ENCODE measurements around the gene TMEM214. TPM values are rescaled to one million over a fixed set of nuclear protein-coding genes. Genes with fewer than 3 reads are reported as not detected.

TMEM214 gene
- total RNA-seq, 2 donors from 2014 or later = 52.7 to 63.7 TPM

DNA sequence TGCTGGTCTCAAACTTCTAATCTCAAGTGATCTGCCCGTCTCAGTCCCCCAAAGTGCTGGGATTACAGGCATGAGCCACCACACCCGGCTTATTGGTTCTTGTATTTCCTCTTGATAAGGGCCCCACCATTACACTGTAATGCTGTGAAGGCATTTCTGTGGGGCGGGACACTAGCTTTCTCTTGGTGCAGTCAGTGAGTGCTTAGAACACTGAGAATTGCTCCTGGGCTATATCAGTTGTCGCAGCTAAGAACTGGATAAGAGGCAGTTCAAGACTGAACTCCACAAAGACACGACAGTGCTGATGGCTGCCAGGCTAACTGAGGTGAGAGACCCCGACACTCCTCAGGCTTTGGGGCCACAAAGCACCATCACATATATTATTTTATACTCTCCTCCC lies 55.9 kb downstream of the TMEM214 start:
- H3K4me1 Mint-ChIP-seq = peaks cover 4% of the 10 kb centered on the region
- H3K9me3 ChIP-seq (ENCODE audit: control insufficient read depth, low read length) = no peaks in the 10 kb centered on the region
- DNase-seq = no peak
- no peak overlapping the region for H3K4me3 Mint-ChIP-seq
- no peaks in the 10 kb centered on the region for H3K36me3 ChIP-seq (ENCODE audit: control insufficient read depth, insufficient read depth, low read length)
- H3K27ac ChIP-seq (ENCODE audit: low read depth, low read length) = no peak overlapping the region
- no peaks in the 10 kb centered on the region for H3K36me3 Mint-ChIP-seq (ENCODE audit: low read depth)
- no peaks in the 10 kb centered on the region for H3K4me1 ChIP-seq (ENCODE audit: control insufficient read depth, insufficient read depth, low read length)
- peaks cover 28% of the 10 kb centered on the region for H3K27me3 Mint-ChIP-seq (ENCODE audit: insufficient read depth)
- H3K9ac ChIP-seq (ENCODE audit: extremely low read depth, low read length, poor library complexity, severe bottlenecking) = no peak overlapping the region
- no peak overlapping the region for H3K27ac Mint-ChIP-seq
- H3K4me3 ChIP-seq (ENCODE audit: low read length) = no peak overlapping the region
- TF ChIP-seq, protein P1, sequence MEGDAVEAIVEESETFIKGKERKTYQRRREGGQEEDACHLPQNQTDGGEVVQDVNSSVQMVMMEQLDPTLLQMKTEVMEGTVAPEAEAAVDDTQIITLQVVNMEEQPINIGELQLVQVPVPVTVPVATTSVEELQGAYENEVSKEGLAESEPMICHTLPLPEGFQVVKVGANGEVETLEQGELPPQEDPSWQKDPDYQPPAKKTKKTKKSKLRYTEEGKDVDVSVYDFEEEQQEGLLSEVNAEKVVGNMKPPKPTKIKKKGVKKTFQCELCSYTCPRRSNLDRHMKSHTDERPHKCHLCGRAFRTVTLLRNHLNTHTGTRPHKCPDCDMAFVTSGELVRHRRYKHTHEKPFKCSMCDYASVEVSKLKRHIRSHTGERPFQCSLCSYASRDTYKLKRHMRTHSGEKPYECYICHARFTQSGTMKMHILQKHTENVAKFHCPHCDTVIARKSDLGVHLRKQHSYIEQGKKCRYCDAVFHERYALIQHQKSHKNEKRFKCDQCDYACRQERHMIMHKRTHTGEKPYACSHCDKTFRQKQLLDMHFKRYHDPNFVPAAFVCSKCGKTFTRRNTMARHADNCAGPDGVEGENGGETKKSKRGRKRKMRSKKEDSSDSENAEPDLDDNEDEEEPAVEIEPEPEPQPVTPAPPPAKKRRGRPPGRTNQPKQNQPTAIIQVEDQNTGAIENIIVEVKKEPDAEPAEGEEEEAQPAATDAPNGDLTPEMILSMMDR (conservative IDR thresholded peaks at IDR 0.05) = no peak
- no peaks in the 10 kb centered on the region for H3K9me3 Mint-ChIP-seq
- 90 to 95% methylated on average over 5 to 6 of the region's 6 CpGs for WGBS, 2 experiments (ENCODE audit: insufficient coverage in 1 of 2, insufficient read length in 1 of 2)
- H3K27me3 ChIP-seq (ENCODE audit: control insufficient read depth, insufficient read depth, low read length, poor library complexity, severe bottlenecking) = peaks cover 26% of the 10 kb centered on the region

DNA sequence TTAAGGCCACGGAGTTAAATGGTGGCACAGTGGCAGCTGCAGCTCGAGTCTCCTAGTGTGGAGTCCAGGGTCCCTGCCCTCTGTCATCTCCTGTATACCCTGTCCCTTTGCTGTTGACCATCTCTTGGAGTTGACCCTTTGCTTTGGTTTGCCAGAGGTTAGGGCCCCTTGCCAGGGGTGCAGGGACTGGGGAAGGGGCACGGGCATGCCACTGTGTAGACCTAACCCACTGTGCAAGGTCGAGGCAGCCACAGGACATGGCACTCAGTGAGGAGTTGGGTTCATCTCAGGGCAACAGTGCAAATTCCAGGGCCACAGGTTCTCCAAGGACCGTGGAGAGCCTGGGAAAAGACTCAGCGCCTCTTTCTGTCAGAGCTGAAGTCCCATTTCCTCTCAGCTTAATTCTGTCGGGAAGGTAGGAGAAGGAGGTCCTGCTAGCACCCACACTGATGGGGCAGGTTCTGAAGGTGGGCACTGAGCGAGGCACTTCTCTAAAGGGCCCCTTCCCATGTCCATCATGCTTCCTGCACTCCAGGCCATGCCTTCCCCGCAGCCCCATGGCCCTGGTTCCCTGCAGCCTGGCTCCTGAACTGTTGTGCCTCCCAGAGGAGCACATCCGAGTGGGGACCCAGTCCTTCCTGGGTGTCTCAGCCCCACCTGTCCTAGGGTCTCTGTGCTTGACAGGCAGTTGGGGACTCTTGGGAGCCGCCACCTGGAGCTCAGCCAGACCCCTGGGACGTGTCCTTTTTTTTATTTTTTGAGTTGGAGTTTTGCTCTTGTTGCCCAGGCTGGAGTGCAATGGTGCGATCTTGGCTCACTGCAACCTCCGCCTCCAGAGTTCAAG lies 56.6 kb downstream of the TMEM214 start:
- no peaks in the 10 kb centered on the region for H3K4me1 ChIP-seq (ENCODE audit: control insufficient read depth, insufficient read depth, low read length)
- Mint-ChIP-seq H3K9me3 (no peaks in the 10 kb centered on the region), H3K27me3 (ENCODE audit: insufficient read depth) (peaks cover 28% of the 10 kb centered on the region), H3K4me1 (peaks cover 4% of the 10 kb centered on the region), H3K27ac (no peak overlapping the region), H3K36me3 (ENCODE audit: low read depth) (no peaks in the 10 kb centered on the region), H3K4me3 (no peak overlapping the region)
- H3K9ac ChIP-seq (ENCODE audit: extremely low read depth, low read length, poor library complexity, severe bottlenecking) = no peak overlapping the region
- DNase-seq = no peak
- H3K27me3 ChIP-seq (ENCODE audit: control insufficient read depth, insufficient read depth, low read length, poor library complexity, severe bottlenecking) = peaks cover 26% of the 10 kb centered on the region
- no peaks in the 10 kb centered on the region for H3K36me3 ChIP-seq (ENCODE audit: control insufficient read depth, insufficient read depth, low read length)
- H3K27ac ChIP-seq (ENCODE audit: low read depth, low read length) = no peak overlapping the region
- 91 to 93% methylated on average over 10 to 14 of the region's 14 CpGs for WGBS, 2 experiments (ENCODE audit: insufficient coverage in 1 of 2, insufficient read length in 1 of 2)
- H3K4me3 ChIP-seq (ENCODE audit: low read length) = no peak overlapping the region
- H3K9me3 ChIP-seq (ENCODE audit: control insufficient read depth, low read length) = no peaks in the 10 kb centered on the region
- TF ChIP-seq, protein P1 (conservative IDR thresholded peaks at IDR 0.05) = no peak

Other genes starting within 250 kb of the TMEM214 start
- gene CENPA, start 246.9 kb upstream of the TMEM214 start, total RNA-seq = 10 to 100 TPM; 21.5 to 38.3 TPM
- 1 to 10 TPM; 3.1 to 3.5 TPM for gene DPYSL5, start 184.8 kb upstream of the TMEM214 start, total RNA-seq
- gene MAPRE3, start 62.3 kb upstream of the TMEM214 start, total RNA-seq = 1 to 10 TPM; 3.2 to 4.4 TPM
- 10 to 100 TPM; 56.9 to 76.1 TPM for gene AGBL5, start 18.7 kb downstream of the TMEM214 start, total RNA-seq
- 100 to 1,000 TPM; 290 to 311 TPM for gene OST4, start 38.7 kb downstream of the TMEM214 start, total RNA-seq
- 1 to 10 TPM; 1.9 to 2.1 TPM for gene EMILIN1, start 45.6 kb downstream of the TMEM214 start, total RNA-seq
- 1 to 10 TPM; 3.3 to 3.9 TPM for gene KHK, start 53.8 kb downstream of the TMEM214 start, total RNA-seq
- under 1 TPM; 0.20 to 0.33 TPM for gene CGREF1, start 86.2 kb downstream of the TMEM214 start, total RNA-seq
- gene ABHD1, start 90.8 kb downstream of the TMEM214 start, total RNA-seq = 1 to 10 TPM in 1 of 2 donors, under 1 TPM in 1; 0.29 to 1.0 TPM
- 10 to 100 TPM; 50.5 to 53.5 TPM for gene PREB, start 101.7 kb downstream of the TMEM214 start, total RNA-seq
- not detected for gene PRR30, start 106.4 kb downstream of the TMEM214 start, total RNA-seq
- gene TCF23, start 116.0 kb downstream of the TMEM214 start, total RNA-seq = not detected
- 100 to 1,000 TPM; 101 to 140 TPM for gene ATRAID, start 179.1 kb downstream of the TMEM214 start, total RNA-seq
- gene SLC5A6, start 179.3 kb downstream of the TMEM214 start, total RNA-seq = 100 to 1,000 TPM; 115 to 125 TPM
- 100 to 1,000 TPM; 120 to 127 TPM for gene CAD, start 184.4 kb downstream of the TMEM214 start, total RNA-seq
- 1 to 10 TPM; 1.5 to 2.8 TPM for gene SLC30A3, start 230.1 kb downstream of the TMEM214 start, total RNA-seq
- gene DNAJC5G, start 242.5 kb downstream of the TMEM214 start, total RNA-seq = under 1 TPM in 1 of 2 donors, not detected in 1; 0.49 TPM
- gene TRIM54, start 249.5 kb downstream of the TMEM214 start, total RNA-seq = 1 to 10 TPM in 1 of 2 donors, under 1 TPM in 1; 0.86 to 2.2 TPM

Measured in endodermal cell (in vitro differentiated cells).